Left lobe of liver (tissue), 2 donors: Measurements from ENCODE around the gene METTL27. TPM values are rescaled to one million over a fixed set of nuclear protein-coding genes. Genes with fewer than 3 reads are reported as not detected.
"Not testable (repeated sequence)": the region's sequence is repeated elsewhere in the genome, so short reads cannot be mapped to it uniquely, and the experiment has no call there.

Experiments used
- ATAC-seq: fragments of 200-7000 bp; cut with Tn5 transposase; one replicate; pipeline ENCODE4 v1.9.1; 2020; ENCODE audit warnings: mild to moderate bottlenecking, moderate library complexity
- DNase-seq: peaks from one replicate; pipeline ENCODE4 v3.0.0-alpha.2; 2020; ENCODE audit warnings: low spot score
- total RNA-seq: library from RNA; stranded (reverse); gene quantifications from one replicate; pipeline ENCODE4 v1.2.1, GENCODE V29; 2021
- donor health status: DM: no; HTN: no; CAD: no; lungs with moderate emphysema.
- donor health status: DM: no; HTN: yes; CAD: no.

The METTL27 gene
- total RNA-seq, 1 donor from 2014 or later: 0.96 TPM

- DNase-seq (peak; percentile 87), ATAC-seq (peak; percentile 65)
Measured at GRCh38 chr7:73870041-73870492, 27.8 kb upstream of the METTL27 start.

- ATAC-seq (no peak), DNase-seq (no peak)
Measured at GRCh38 chr7:73869011-73869798, 26.9 kb upstream of the METTL27 start.

GRCh38 chr7:73866446-73866767 is 24.1 kb upstream of the METTL27 start:
- DNase-seq: no peak
- ATAC-seq: no peak

- DNase-seq: no peak
- ATAC-seq: peak; percentile 64
Measured at GRCh38 chr7:73865738-73866445, 23.6 kb upstream of the METTL27 start.

GRCh38 chr7:73864981-73865711 is 22.8 kb upstream of the METTL27 start:
- no peak for DNase-seq
- ATAC-seq: no peak

GRCh38 chr7:73861305-73861704 is 19.0 kb upstream of the METTL27 start:
- no peak for ATAC-seq

GRCh38 chr7:73860859-73861258 is 18.5 kb upstream of the METTL27 start, which contains the start of gene TMEM270:
TMEM270 (plus strand) TSS chr7:73861159; CDS start chr7:73861195, 36 bp downstream.
- ATAC-seq: no peak
- no peak for DNase-seq

More at GRCh38 chr7:73861305-73861704, 19.0 kb upstream of the METTL27 start:
- DNase-seq: no peak

GRCh38 chr7:73858807-73859206 is 16.5 kb upstream of the METTL27 start:
- no peak for ATAC-seq

GRCh38 chr7:73856941-73857340 is 14.6 kb upstream of the METTL27 start:
- no peak for ATAC-seq
- DNase-seq: no peak

More at GRCh38 chr7:73858807-73859206, 16.5 kb upstream of the METTL27 start:
- no peak for DNase-seq

- no peak for DNase-seq
Measured at GRCh38 chr7:73852500-73852899, 10.2 kb upstream of the METTL27 start.

GRCh38 chr7:73851410-73852338 is 9.4 kb upstream of the METTL27 start:
- ATAC-seq: no peak
- no peak for DNase-seq

More at GRCh38 chr7:73852500-73852899, 10.2 kb upstream of the METTL27 start:
- ATAC-seq: no peak

- no peak for DNase-seq
- no peak for ATAC-seq
Measured at GRCh38 chr7:73850781-73851207, 8.5 kb upstream of the METTL27 start.

- ATAC-seq: no peak
- DNase-seq: no peak
Measured at GRCh38 chr7:73847941-73848723, 5.8 kb upstream of the METTL27 start.

- DNase-seq, ATAC-seq: not testable (repeated sequence)
Measured at GRCh38 chr7:73845701-73846195, 3.4 kb upstream of the METTL27 start.

GRCh38 chr7:73844848-73845460 is 2.6 kb upstream of the METTL27 start:
- ATAC-seq: no peak

GRCh38 chr7:73844131-73844547 is 1.8 kb upstream of the METTL27 start:
- ATAC-seq: no peak

More at GRCh38 chr7:73844848-73845460, 2.6 kb upstream of the METTL27 start:
- no peak for DNase-seq

GRCh38 chr7:73841689-73842066 is 638 bp downstream of the METTL27 start:
- DNase-seq: no peak
- ATAC-seq: no peak

More at GRCh38 chr7:73844131-73844547, 1.8 kb upstream of the METTL27 start:
- no peak for DNase-seq

GRCh38 chr7:73840715-73841379 is 1.5 kb downstream of the METTL27 start:
- DNase-seq: no peak
- no peak for ATAC-seq
